Cardiac muscle cell (in vitro differentiated cells and primary cell): ENCODE results near the gene ICE2. TPM values are rescaled to one million over a fixed set of nuclear protein-coding genes. Genes with fewer than 3 reads are reported as not detected.
"Not testable (repeated sequence)": the region's sequence is repeated elsewhere in the genome, so short reads cannot be mapped to it uniquely, and the experiment has no call there.

Experiments
- DNase-seq, 2 donors: peaks; one replicate each; pipeline versions ENCODE4 v3.0.0 to v3.0.0-alpha.2; 2010 to 2017; ENCODE audit warnings: low read depth in 1 of 2, low spot score in 1 of 2
- H3K27ac ChIP-seq: fragments of 200-600 bp; sonication (generic); 2 replicates; pipeline ENCODE4 v1.5.1; 2016
- H3K27me3 ChIP-seq: fragments of 200-600 bp; sonication (generic); 2 replicates; pipeline ENCODE4 v1.6.0; 2016; ENCODE audit warnings: control low read depth
- H3K36me3 ChIP-seq: fragments of 200-600 bp; sonication (generic); 2 replicates; pipeline ENCODE4 v1.5.1; 2016; ENCODE audit warnings: control low read depth
- H3K4me1 ChIP-seq: fragments of 200-600 bp; sonication (generic); 2 replicates; pipeline ENCODE4 v1.8.1; 2017; ENCODE audit warnings: low read depth, mild to moderate bottlenecking, mixed run types
- H3K4me3 ChIP-seq: fragments of 200-600 bp; sonication (generic); 2 replicates; pipeline ENCODE4 v1.5.1; 2016; ENCODE audit warnings: mild to moderate bottlenecking
- H3K9me3 ChIP-seq: fragments of 200-600 bp; sonication (generic); 2 replicates; pipeline ENCODE4 v1.5.1; 2017; ENCODE audit warnings: low read depth, mild to moderate bottlenecking, control low read depth
- polyA plus RNA-seq: library from polyadenylated mRNA; unstranded; fragments of >200 nt; fragmentation: Nextera tagmentation; extraction: Ambion mirVana; gene quantifications from 2 replicates; pipeline ENCODE4 v1.2.1, GENCODE V29; 2016
- total RNA-seq: library from RNA; depleted of rRNA; stranded (reverse); fragments of >200 nt; gene quantifications from 2 replicates; pipeline ENCODE4 v1.2.3, GENCODE V29; 2016
- TF ChIP-seq, protein P1 (sequence below): IDR thresholded peaks from 2 replicates; pipeline ENCODE4 v1.5.1; 2012; ENCODE audit warnings: low read depth, mild to moderate bottlenecking, low read length

Gene ICE2
- total and polyA plus RNA-seq, 2 experiments from 2014 or later: 26.4 to 41.5 TPM

- DNase-seq: no peak
- TF ChIP-seq, protein P1, sequence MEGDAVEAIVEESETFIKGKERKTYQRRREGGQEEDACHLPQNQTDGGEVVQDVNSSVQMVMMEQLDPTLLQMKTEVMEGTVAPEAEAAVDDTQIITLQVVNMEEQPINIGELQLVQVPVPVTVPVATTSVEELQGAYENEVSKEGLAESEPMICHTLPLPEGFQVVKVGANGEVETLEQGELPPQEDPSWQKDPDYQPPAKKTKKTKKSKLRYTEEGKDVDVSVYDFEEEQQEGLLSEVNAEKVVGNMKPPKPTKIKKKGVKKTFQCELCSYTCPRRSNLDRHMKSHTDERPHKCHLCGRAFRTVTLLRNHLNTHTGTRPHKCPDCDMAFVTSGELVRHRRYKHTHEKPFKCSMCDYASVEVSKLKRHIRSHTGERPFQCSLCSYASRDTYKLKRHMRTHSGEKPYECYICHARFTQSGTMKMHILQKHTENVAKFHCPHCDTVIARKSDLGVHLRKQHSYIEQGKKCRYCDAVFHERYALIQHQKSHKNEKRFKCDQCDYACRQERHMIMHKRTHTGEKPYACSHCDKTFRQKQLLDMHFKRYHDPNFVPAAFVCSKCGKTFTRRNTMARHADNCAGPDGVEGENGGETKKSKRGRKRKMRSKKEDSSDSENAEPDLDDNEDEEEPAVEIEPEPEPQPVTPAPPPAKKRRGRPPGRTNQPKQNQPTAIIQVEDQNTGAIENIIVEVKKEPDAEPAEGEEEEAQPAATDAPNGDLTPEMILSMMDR: no peak
- no peak overlapping the region for H3K27ac ChIP-seq
These were observed 62.5 kb downstream of the ICE2 start for GRCh38 chr15:60416484-60416883.

DNA sequence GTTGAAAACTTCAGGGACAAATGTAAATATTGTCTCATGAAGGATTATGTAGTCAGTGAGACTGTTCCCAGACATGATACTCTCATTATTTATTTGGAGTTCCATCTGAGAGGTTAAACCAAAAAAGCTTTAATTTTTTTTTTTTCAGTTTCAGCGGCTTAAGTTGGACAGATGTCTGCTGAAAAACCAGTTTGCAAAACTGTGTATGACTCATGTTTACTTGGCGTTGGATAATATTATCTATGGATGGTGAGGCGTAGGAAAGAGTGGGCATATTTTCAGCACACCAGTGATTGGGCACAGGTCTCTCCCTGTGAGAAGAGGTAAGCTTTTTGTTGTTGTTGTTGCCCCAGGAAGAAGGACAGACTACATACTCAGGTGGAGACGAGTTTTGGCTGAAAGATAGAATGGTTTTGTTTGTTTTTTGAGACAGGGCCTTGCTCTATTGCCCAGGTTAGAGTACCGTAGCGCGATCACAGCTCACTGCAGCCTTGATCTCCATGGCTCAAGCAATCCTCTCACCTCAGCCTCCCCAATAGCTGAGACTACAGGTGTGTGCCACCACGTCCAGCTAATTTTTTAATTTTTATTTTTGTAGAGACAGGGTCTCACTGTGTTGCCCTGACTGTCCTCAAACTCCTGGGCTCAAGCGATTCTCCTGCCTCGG is 64.8 kb downstream of the ICE2 start:
- no peaks in the 10 kb centered on the region for H3K27me3 ChIP-seq
- no peaks in the 10 kb centered on the region for H3K4me1 ChIP-seq
- no peak overlapping the region for H3K27ac ChIP-seq
- TF ChIP-seq, protein P1: no peak
- H3K4me3 ChIP-seq: no peak overlapping the region
- H3K36me3 ChIP-seq: no peaks in the 10 kb centered on the region
- DNase-seq: peak in 1 of 2 donors; percentile 61
- H3K9me3 ChIP-seq: no peaks in the 10 kb centered on the region

More at GRCh38 chr15:60416484-60416883, 62.5 kb downstream of the ICE2 start:
- Histone ChIP-seq H3K9me3 (no peaks in the 10 kb centered on the region), H3K4me3 (no peak overlapping the region), H3K27me3 (no peaks in the 10 kb centered on the region), H3K36me3 (no peaks in the 10 kb centered on the region), H3K4me1 (no peaks in the 10 kb centered on the region)

DNA sequence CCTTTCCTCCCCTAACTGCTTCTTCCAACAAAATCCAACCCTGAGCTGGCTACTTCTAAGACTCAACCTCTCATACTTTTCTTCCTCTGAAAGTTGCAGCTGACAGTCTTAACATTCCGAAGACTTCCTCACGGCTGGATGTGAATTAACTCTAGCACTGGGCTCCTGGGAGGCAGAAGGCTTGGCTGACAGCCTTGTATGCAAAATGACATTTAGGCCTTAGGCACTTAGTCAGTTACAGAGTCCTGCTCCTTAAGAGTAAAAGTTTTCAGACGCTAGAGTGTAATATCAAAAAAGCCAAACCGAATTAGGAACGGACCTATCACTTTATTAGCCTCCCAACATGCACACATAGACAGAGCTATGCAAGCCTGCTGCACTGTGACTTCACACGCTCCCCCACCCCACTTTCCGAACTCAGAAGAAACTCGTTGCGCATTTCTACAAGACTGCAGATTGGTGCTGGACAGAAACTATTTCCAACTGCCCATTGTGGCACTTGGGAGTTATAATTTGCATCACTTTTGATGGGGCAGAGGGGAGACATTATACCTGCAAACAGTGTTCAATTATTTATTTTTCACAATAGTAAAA is 65.6 kb downstream of the ICE2 start:
- Histone ChIP-seq H3K27ac (no peak overlapping the region), H3K27me3 (no peaks in the 10 kb centered on the region), H3K4me1 (no peaks in the 10 kb centered on the region), H3K4me3 (no peak overlapping the region), H3K36me3 (no peaks in the 10 kb centered on the region), H3K9me3 (no peaks in the 10 kb centered on the region)
- TF ChIP-seq, protein P1: no peak
- DNase-seq: peak in 1 of 2 donors; percentile 30

GRCh38 chr15:60412807-60413206 is 66.1 kb downstream of the ICE2 start:
- H3K4me1 ChIP-seq, DNase-seq, H3K36me3 ChIP-seq, H3K4me3 ChIP-seq, H3K27me3 ChIP-seq, H3K27ac ChIP-seq, H3K9me3 ChIP-seq: not testable (repeated sequence)

GRCh38 chr15:60411774-60412425 is 67.0 kb downstream of the ICE2 start:
- TF ChIP-seq, protein P1: no peak
- peaks cover 2% of the 10 kb centered on the region for H3K4me1 ChIP-seq
- no peak for DNase-seq
- H3K27ac ChIP-seq: no peak overlapping the region
- no peaks in the 10 kb centered on the region for H3K9me3 ChIP-seq
- H3K36me3 ChIP-seq: no peaks in the 10 kb centered on the region
- no peaks in the 10 kb centered on the region for H3K27me3 ChIP-seq
- no peak overlapping the region for H3K4me3 ChIP-seq

DNA sequence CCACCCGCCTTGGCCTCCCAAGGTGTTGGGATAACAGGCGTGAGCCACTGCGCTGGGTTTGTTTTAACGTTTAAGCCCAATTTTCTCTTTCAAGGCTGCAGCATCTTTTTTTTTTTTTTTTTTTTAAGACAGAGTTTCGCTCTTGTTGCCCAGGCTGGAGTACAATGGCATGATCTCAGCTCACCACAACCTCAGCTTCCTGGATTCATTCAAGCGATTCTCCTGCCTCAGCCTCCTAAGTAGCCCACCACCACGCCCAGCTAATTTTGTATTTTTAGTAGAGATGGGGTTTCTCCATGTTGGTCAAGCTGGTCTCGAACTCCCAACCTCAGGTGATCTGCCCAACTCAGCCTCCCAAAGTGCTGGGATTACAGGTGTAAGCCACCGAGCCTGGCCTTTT is 68.6 kb downstream of the ICE2 start:
- H3K9me3 ChIP-seq, H3K36me3 ChIP-seq, H3K27me3 ChIP-seq: not testable (repeated sequence)

More for the DNA sequence above, 68.6 kb downstream of the ICE2 start:
- H3K4me1 ChIP-seq: peaks cover 14% of the 10 kb centered on the region
- not testable (repeated sequence) for H3K27ac ChIP-seq, H3K4me3 ChIP-seq, DNase-seq
